ENCODE results near the gene ATOH8.

The ATOH8 gene

GRCh38 chr2:85807756-85808155 is 54.0 kb downstream of the ATOH8 start:
- no peak for TF ChIP-seq CTCF (IDR thresholded peaks at IDR 0.05)
- Histone ChIP-seq H3K27ac (no peak overlapping the region), H3K4me3 (no peak overlapping the region)
- DNase-seq (ENCODE audit: low spot score), result peak; percentile 64

GRCh38 chr2:85810371-85811179 is 56.8 kb downstream of the ATOH8 start:
- H3K4me3 ChIP-seq, result peak overlapping the region; percentile 48
- no peak for TF ChIP-seq CTCF (IDR thresholded peaks at IDR 0.05)
- DNase-seq (ENCODE audit: low spot score), result peak; percentile 69
- H3K27ac ChIP-seq, result peak overlapping the region; percentile 52 to 78

- no peak for TF ChIP-seq CTCF (IDR thresholded peaks at IDR 0.05)
- Histone ChIP-seq H3K4me3 (peak overlapping the region; percentile 48), H3K27ac (peak overlapping the region; percentile 52 to 78)
- peak; percentile 73 for DNase-seq (ENCODE audit: low spot score)
Measured at GRCh38 chr2:85811180-85812093, 57.6 kb downstream of the ATOH8 start.

GRCh38 chr2:85812094-85812735 is 58.4 kb downstream of the ATOH8 start:
- Histone ChIP-seq H3K27ac (peak overlapping the region in 1 of 2 donors; percentile 78), H3K4me3 (no peak overlapping the region)
- no peak for TF ChIP-seq CTCF (IDR thresholded peaks at IDR 0.05)
- peak; percentile 67 for DNase-seq (ENCODE audit: low spot score)

- Histone ChIP-seq H3K4me3 (no peak overlapping the region), H3K27ac (no peak overlapping the region)
- no peak for TF ChIP-seq CTCF (IDR thresholded peaks at IDR 0.05)
- peak; percentile 52 for DNase-seq (ENCODE audit: low spot score)
Measured at GRCh38 chr2:85813211-85813981, 59.6 kb downstream of the ATOH8 start.
